Activated T-helper 17 cell treated with anti-CD3 and anti-CD28 coated beads, Interleukin-2, amount 50 U/mL, for 72 hours (primary cell): ENCODE data around the gene CALR. TPM values are rescaled to one million over a fixed set of nuclear protein-coding genes. Genes with fewer than 3 reads are reported as not detected.

Experiments used
- ATAC-seq: fragments of 150-1000 bp; cut with Tn5 transposase; replicated peaks from 2 replicates; pipeline ENCODE4 v1.10.0; 2021; ENCODE audit warnings: mild to moderate bottlenecking, moderate library complexity
- H3K27ac Mint-ChIP-seq: one replicate; pipeline ENCODE4 v1.8.0; 2022; ENCODE audit warnings: mixed read lengths
- H3K27me3 Mint-ChIP-seq: one replicate; pipeline ENCODE4 v1.8.0; 2022; ENCODE audit warnings: mixed read lengths
- H3K36me3 Mint-ChIP-seq: one replicate; pipeline ENCODE4 v1.8.0; 2022; ENCODE audit warnings: low read depth, mild to moderate bottlenecking, mixed read lengths
- H3K4me1 Mint-ChIP-seq: one replicate; pipeline ENCODE4 v1.8.0; 2022; ENCODE audit warnings: mixed read lengths
- H3K4me3 Mint-ChIP-seq: one replicate; pipeline ENCODE4 v1.8.0; 2022; ENCODE audit warnings: mild to moderate bottlenecking, mixed read lengths
- H3K9me3 Mint-ChIP-seq: one replicate; pipeline ENCODE4 v1.8.0; 2022; ENCODE audit warnings: mixed read lengths
- total RNA-seq, 2 donors: library from RNA; stranded (reverse); gene quantifications; one replicate each; pipeline ENCODE4 v1.2.3, GENCODE V29; 2022

Gene CALR
- total RNA-seq, 2 donors from 2014 or later = 502 to 770 TPM

DNA sequence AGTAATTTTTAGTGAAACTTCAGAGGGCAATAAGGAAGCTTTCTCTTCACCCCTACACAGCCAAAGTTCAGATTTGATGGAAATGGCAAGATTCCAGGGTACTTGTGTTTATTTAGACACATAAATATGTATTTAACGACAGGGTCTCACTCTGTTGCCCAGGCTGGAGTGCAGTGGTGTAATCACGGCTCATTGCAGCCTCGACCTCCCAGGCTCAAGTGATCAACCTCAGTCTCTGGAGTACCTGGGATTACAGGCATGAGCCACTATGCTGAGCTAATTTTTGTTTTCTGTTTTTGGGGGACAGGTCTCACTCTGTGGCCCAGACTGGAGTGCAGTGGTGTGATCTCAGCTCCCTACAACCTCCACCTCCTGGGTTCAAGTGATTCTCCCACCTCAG is 17.4 kb upstream of the CALR start:
- H3K36me3 Mint-ChIP-seq = peaks cover 48% of the 10 kb centered on the region
- H3K9me3 Mint-ChIP-seq = no peaks in the 10 kb centered on the region
- no peak overlapping the region for H3K27ac Mint-ChIP-seq
- H3K4me1 Mint-ChIP-seq = peaks cover 8% of the 10 kb centered on the region
- no peak for ATAC-seq
- H3K4me3 Mint-ChIP-seq = no peak overlapping the region
- H3K27me3 Mint-ChIP-seq = no peaks in the 10 kb centered on the region

DNA sequence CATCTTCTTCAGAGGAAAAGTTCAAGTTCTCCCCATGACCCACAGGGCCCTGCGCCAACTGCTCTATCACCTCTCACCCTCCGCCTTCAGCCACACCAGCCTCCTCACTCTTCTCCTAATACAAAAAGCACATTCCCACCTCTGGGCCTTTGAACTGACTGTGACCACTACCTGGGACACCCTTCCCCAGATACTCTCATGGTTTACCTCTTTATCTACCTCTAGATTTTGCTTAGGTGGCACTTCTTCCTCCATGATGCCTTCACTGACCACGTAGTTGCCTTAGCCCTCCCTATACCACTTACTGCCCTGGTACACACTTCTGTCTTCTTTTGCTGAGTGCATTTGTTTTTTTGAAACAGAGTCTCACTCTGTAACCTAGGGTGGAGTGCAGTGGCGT is 15.4 kb upstream of the CALR start:
- Mint-ChIP-seq H3K27me3 (no peaks in the 10 kb centered on the region), H3K36me3 (peaks cover 67% of the 10 kb centered on the region), H3K4me1 (peaks cover 8% of the 10 kb centered on the region), H3K27ac (no peak overlapping the region), H3K9me3 (no peaks in the 10 kb centered on the region), H3K4me3 (no peak overlapping the region)
- no peak for ATAC-seq

DNA sequence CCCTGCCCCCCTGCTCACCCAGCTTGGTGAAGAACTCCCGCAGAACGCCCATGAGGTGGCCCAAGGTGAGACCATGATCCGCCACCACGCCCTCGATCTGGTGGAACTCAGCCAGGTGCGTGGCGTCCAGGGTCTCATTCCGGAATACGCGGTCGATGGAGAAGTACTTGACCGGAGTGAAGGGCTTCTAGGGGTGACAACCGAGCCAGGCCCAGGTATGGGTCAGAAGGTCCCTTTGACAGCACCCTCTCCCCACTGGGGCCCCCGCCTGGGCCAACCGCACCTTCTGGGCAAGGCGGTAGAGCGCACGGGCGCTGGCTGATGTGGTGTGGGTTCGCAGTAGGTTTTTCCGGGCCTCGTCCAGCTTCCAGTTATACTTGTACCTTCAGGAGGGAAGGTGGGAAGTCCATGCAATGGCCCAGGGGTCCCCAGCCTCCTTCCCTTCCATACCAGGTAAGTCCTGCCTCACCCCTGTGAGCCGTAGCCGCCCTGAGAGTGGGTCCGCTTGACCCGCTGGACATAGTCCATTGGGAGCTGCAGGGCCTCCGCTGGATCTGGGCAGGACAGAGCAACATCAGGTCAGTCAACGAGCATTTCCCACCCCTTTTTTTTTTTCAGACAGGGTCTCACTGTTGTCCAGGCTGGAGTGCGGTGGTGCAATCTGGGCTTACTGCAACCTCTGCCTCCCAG is 13.6 kb upstream of the CALR start:
- H3K36me3 Mint-ChIP-seq = peaks cover 77% of the 10 kb centered on the region
- H3K27me3 Mint-ChIP-seq = no peaks in the 10 kb centered on the region
- peaks cover 9% of the 10 kb centered on the region for H3K4me1 Mint-ChIP-seq
- no peak for ATAC-seq
- H3K9me3 Mint-ChIP-seq = no peaks in the 10 kb centered on the region
- no peak overlapping the region for H3K27ac Mint-ChIP-seq
- H3K4me3 Mint-ChIP-seq = no peak overlapping the region

DNA sequence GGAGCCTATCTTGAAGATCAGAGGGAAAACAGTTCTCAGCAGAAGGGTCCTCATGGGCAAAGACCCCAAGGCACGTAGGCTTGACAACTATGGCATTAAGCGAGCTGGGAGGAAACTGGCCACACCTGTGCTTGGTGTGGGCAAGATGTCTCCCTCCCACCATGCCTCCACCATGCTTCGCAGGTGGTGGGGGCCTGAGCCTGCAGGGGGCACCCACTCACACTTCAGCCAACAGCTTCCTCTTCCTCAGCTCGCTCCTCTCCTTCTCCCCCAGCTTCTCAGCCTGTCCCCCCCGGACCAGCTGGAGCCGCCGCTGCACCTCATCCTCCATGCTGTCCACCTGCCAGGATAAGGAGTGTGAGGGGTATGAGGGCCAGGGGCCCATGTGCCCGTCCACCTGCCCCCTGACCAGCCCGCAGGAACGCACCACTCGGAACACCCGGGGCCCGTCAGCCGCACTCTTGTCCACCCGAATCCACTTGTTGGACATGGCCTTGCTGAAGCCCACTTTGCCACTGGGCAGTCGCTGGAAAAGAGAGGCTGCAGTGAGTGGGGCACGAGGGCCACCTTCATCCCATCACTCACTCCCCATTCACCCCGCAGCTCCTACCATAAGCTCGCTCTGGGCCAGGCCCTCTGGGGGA is 8.3 kb upstream of the CALR start:
- Mint-ChIP-seq H3K27me3 (no peaks in the 10 kb centered on the region), H3K27ac (no peak overlapping the region), H3K4me3 (no peak overlapping the region), H3K9me3 (no peaks in the 10 kb centered on the region), H3K36me3 (peaks cover 87% of the 10 kb centered on the region), H3K4me1 (peaks cover 23% of the 10 kb centered on the region)
- no peak for ATAC-seq

DNA sequence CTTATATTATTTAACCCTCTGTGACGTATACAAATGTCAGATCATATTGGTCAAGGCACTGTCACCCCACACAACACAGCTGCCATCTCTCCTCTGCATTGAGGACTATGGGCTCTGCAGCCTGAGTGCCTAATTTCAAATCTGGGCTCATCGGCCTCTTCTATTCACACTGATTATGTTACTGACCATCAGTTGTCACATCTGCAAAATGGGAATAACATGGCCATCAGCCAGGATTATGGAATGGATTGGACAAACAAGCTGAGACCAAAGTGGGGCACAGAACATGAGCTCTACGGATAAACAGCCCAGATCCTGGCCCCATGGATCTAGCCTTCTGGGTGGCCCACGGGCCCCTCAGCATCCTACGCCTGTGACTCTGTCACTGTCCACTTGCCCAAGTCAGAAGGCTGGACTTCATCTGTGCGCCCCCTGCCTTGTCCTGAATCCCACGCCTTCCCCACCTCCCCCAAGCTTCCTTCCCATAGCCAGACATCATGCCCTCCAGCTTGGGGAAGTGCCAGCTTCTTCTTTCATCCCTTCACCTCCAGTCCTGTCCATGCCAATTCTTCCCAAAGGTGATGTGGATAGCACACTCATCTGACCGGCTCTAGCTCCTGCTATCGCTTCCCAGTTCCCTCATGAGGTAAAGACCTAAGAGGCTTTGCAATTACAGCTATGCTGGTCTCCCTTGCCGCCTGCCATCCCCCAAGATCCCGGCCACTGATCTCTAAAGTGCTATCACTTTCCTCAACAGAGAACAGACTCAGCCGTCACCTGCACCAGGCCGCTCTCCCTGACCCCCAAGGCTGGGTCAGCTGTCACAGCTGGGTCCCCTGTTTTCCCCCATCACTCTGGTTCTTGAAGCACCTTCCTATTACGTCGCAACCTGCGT is 5.8 kb upstream of the CALR start:
- peaks cover 23% of the 10 kb centered on the region for H3K4me1 Mint-ChIP-seq
- peak overlapping the region; percentile 96 for H3K4me3 Mint-ChIP-seq
- H3K27me3 Mint-ChIP-seq = no peaks in the 10 kb centered on the region
- peak overlapping the region; percentile 94 for H3K27ac Mint-ChIP-seq
- ATAC-seq = no peak
- H3K9me3 Mint-ChIP-seq = no peaks in the 10 kb centered on the region
- peaks cover 62% of the 10 kb centered on the region for H3K36me3 Mint-ChIP-seq

DNA sequence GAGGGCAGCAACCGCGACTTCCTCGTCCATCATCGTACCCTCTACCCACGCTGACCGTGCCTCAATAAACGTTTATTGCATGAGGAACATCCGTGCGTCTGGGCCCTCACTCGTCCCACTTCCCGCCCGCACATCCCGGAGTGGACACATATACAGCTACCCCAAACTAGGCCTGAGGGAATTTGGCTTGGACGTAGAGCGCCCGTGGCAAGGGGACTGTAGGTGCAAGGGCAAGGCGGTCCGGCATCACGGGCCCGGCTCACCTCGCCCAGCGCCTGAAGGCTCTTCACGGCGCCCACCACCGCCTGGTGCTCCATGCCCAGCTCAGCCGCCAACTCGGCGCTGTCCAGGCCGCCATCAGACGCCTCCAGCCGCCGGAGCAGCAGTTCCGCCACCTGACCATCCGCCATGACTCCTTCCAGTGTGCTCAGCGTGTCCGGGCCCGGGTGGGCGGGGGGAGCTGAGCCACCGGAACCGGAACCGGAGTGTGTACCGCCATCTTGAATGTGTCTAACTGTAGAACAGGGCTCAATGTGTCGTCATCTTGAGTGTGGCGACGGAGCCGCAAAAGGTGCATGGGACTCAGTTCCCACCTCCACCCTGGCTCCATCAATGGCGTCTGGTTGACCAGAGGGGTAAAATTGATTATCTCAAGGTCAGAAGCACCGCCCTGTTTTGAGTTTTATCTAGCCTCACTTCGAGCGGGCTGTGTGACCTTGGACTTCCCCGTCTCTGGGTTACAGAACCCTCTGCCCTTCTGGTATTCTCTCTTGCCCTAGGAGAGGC is 4.9 kb upstream of the CALR start, which contains the start of gene FARSA:
TSS of gene FARSA (minus strand) at position 425 of the 786 bp plus-strand sequence. CDS start at position 410, 15 bp downstream.
- Mint-ChIP-seq H3K4me1 (peaks cover 23% of the 10 kb centered on the region), H3K9me3 (no peaks in the 10 kb centered on the region), H3K36me3 (peaks cover 58% of the 10 kb centered on the region), H3K27me3 (no peaks in the 10 kb centered on the region), H3K4me3 (peak within 1 kb of the TSS; percentile 96), H3K27ac (peak within 1 kb of the TSS; percentile 94)
- peak; percentile 77 for ATAC-seq

DNA sequence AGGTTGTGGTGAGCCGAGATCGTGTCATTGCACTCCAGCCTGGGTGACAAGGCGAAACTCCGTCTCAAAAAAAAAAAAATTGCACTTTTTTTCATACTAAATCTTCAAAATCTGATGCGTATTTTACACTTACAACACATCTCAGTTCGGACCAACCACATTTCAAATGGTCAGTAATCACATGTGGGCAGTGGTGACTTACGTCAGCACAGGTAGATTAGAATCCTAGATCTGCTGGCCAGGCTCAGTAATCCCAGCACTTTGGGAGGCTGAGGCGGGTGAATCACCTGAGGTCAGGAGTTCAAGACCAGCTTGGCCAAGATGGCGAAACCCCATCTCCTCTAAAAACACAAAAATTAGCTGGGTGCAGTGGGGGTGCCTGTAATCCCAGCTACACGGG is 3.3 kb upstream of the CALR start:
- no peaks in the 10 kb centered on the region for H3K9me3 Mint-ChIP-seq
- ATAC-seq = no peak
- no peak overlapping the region for H3K4me3 Mint-ChIP-seq
- no peak overlapping the region for H3K27ac Mint-ChIP-seq
- peaks cover 19% of the 10 kb centered on the region for H3K4me1 Mint-ChIP-seq
- H3K36me3 Mint-ChIP-seq = peaks cover 58% of the 10 kb centered on the region
- no peaks in the 10 kb centered on the region for H3K27me3 Mint-ChIP-seq

DNA sequence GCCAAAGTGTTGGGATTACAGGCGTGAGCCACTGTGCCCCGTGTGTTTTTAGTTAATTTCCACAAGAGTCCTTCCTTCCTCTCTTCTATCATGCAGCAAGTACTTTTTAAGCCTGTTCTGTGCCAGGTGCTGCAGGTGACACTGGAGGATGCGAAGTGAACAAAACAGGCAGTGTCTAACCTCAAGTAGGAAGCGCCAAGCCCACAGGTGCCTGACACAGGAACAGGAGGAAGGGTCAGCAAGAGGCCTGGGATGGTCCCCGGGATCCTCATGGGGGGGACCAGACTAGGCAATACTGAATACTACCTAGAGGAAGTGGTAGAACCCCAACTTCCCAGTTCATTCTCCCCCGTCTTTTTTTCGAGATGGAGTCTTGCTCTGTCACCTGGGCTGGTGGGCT is 1.8 kb upstream of the CALR start:
- peaks cover 58% of the 10 kb centered on the region for H3K36me3 Mint-ChIP-seq
- ATAC-seq = no peak
- H3K27ac Mint-ChIP-seq = no peak overlapping the region
- H3K4me1 Mint-ChIP-seq = peaks cover 19% of the 10 kb centered on the region
- H3K4me3 Mint-ChIP-seq = no peak overlapping the region
- H3K27me3 Mint-ChIP-seq = no peaks in the 10 kb centered on the region
- H3K9me3 Mint-ChIP-seq = no peaks in the 10 kb centered on the region

DNA sequence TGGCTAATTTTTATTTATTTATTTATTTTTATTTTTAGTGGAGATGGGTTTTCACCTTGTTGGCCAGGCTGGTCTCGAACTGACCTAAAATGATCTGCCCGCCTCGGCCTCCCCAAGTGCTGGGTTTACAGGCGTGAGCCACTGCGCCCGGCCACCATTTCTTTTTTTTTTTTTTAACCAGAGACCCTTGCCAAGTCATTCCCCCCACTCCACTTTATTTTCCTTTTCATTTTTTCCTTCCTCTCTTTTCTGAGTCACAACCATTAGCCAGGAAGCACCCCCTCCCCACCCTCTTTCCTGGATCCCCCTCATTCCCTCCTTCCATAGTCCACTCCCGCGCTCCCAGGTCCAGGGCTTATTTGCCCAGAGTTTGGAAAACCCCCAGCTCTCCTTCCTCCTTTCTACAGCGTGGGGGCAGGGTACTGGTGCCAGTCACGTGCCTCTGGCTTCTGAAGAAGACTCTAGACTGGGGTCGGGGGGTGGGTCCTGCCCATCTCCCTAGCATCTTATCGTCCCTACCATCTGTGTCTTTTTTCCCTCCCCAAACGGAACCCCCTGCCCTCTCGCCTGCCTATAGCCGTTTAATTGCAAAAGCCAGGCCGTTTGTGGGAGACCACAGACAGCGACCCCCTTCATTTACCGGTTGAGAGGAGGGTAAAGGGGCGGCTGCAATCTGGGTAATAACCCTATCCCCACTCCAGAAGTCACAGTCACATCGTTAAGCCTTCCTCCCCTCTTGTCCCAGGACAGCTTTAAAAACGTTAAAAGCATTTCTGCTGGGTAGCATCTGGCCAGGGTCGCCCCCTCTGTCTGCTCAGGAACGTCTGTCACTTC is 1.1 kb upstream of the CALR start:
- H3K9me3 Mint-ChIP-seq = no peaks in the 10 kb centered on the region
- H3K4me3 Mint-ChIP-seq = peak overlapping the region; percentile 97
- no peak for ATAC-seq
- H3K4me1 Mint-ChIP-seq = peaks cover 18% of the 10 kb centered on the region
- peaks cover 58% of the 10 kb centered on the region for H3K36me3 Mint-ChIP-seq
- no peaks in the 10 kb centered on the region for H3K27me3 Mint-ChIP-seq
- peak overlapping the region; percentile 95 for H3K27ac Mint-ChIP-seq

DNA sequence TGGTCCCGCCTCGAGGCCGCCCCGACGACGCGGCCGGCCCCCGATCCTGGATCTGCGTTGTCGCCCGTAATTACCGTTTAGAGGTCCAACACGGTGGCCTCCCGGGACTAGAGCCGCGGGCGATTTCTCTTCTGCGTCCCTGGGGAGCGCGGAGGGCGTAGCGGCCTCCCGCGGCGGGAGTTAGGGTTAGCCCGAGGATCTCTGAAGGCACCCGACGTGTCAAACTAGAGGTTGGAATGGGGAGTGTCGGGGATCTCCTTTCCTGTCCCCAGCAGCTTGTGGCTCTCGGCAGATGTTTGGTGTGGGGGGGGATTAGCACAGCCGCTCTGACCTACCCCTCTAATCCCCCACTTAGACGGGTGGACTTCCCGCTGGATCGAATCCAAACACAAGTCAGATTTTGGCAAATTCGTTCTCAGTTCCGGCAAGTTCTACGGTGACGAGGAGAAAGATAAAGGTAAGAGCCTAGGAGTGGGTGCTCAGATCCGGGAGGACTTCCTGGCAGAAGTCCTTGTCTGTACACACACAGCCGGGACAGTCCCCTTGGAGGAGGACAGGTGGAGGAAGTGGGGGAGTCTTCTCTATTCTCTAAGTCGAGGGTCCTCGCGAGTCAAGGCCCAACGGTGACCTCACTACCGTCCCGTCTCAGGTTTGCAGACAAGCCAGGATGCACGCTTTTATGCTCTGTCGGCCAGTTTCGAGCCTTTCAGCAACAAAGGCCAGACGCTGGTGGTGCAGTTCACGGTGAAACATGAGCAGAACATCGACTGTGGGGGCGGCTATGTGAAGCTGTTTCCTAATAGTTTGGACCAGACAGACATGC is 581 bp downstream of the CALR start:
- H3K27ac Mint-ChIP-seq = peak overlapping the region; percentile 95
- peaks cover 1% of the 10 kb centered on the region for H3K4me1 Mint-ChIP-seq
- peak; percentile 12 for ATAC-seq
- peak overlapping the region; percentile 97 for H3K4me3 Mint-ChIP-seq
- H3K27me3 Mint-ChIP-seq = no peaks in the 10 kb centered on the region
- H3K36me3 Mint-ChIP-seq = peaks cover 60% of the 10 kb centered on the region
- H3K9me3 Mint-ChIP-seq = no peaks in the 10 kb centered on the region

DNA sequence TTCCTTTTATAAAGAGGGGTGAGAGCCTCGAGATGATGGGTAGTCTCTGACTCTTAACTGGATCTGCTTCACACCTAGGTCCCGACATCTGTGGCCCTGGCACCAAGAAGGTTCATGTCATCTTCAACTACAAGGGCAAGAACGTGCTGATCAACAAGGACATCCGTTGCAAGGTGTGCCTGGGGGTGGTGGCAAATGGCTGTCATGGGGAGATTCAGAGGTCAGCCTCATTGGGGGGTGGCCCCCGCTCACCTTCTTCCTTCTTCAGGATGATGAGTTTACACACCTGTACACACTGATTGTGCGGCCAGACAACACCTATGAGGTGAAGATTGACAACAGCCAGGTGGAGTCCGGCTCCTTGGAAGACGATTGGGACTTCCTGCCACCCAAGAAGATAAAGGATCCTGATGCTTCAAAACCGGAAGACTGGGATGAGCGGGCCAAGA is 1.6 kb downstream of the CALR start:
- H3K36me3 Mint-ChIP-seq = peaks cover 70% of the 10 kb centered on the region
- no peak for ATAC-seq
- no peaks in the 10 kb centered on the region for H3K27me3 Mint-ChIP-seq
- peak overlapping the region; percentile 97 for H3K4me3 Mint-ChIP-seq
- H3K4me1 Mint-ChIP-seq = peaks cover 6% of the 10 kb centered on the region
- H3K9me3 Mint-ChIP-seq = no peaks in the 10 kb centered on the region
- H3K27ac Mint-ChIP-seq = peak overlapping the region; percentile 95

DNA sequence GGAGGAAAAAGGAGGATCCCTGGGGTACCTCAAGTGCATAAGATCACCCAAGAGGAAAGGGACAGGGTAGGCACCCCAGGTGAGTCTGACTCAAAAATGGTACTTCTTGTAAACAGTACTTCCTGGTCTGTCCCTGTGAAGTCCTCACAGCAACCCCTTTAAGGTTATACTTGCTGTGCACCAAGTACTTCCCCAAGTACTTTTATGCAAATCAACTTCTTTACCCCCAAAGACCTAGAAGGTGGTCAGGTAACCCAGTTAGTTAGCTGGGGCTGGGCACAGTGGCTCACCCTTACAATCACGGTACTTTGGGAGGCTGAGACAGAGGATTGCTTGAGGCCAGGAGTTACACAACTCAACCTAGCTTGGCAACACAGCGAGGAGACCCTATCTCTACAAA is 2.5 kb downstream of the CALR start:
- Mint-ChIP-seq H3K27ac (peak overlapping the region; percentile 95), H3K4me1 (peaks cover 8% of the 10 kb centered on the region)
- ATAC-seq = no peak

More for the DNA sequence above, 2.5 kb downstream of the CALR start:
- Mint-ChIP-seq H3K36me3 (peaks cover 79% of the 10 kb centered on the region), H3K9me3 (no peaks in the 10 kb centered on the region), H3K4me3 (peak overlapping the region; percentile 97), H3K27me3 (no peaks in the 10 kb centered on the region)
